Measurements from ENCODE around the gene RTL10. TPM values are rescaled to one million over a fixed set of nuclear protein-coding genes. Genes with fewer than 3 reads are reported as not detected.

Gene RTL10
- total and polyA plus RNA-seq, 2 of the 4 experiments (the other 2 are of a cell fraction) = 8.6 to 12.1 TPM

GRCh38 chr22:19901577-19902244 is 47.0 kb upstream of the RTL10 start:
- WGBS, 2 experiments (ENCODE audit: extremely low coverage in 2 of 2, insufficient read length in 1 of 2) = 87% methylated on average over 4 of the region's 11 CpGs; no CpG with 5 or more reads in 1 of the 2 experiments
- BruUV-seq (replicated peaks) = no TSS peak
- no peak for DNase-seq
- H3K4me3 ChIP-seq (ENCODE audit: insufficient read depth, low read depth, low read length) = no peak overlapping the region
- ChIA-PET CTCF (interaction anchor here (2.5 kb wide), 1 partner anchor 171 kb away, joined by 10 read pairs; no protein-coding TSS in a partner anchor), POLR2A (ENCODE audit: unreplicated experiment) (no interaction called here)
- no peak overlapping the region for H3K56ac ChIP-seq (ENCODE audit: extremely low read depth, insufficient read depth, low read length)
- no peak overlapping the region for H3K27ac ChIP-seq (ENCODE audit: insufficient read depth, low read length)
- dilution Hi-C loops (cut with HindIII; ENCODE audit: low sequenced_read_pairs, unreplicated experiment) = no loop called here
- no peak overlapping the region for H3K14ac ChIP-seq (replicated peaks; ENCODE audit: low read depth, low read length)
- no peak overlapping the region for H3K18ac ChIP-seq (ENCODE audit: low read depth, low read length)
- H4K5ac ChIP-seq (ENCODE audit: low read depth, low read length) = no peak overlapping the region
- intact Hi-C loops (cut with micrococcal nuclease) = no loop called here
- H3K4me2 ChIP-seq (ENCODE audit: low read depth, low read length) = no peak overlapping the region
- H3K4me1 ChIP-seq (ENCODE audit: control insufficient read depth, insufficient read depth, low read length) = peaks cover 7% of the 10 kb centered on the region
- H2AFZ ChIP-seq (replicated peaks; ENCODE audit: low read length, poor library complexity) = no peak overlapping the region
- H2BK120ac ChIP-seq (ENCODE audit: low read depth, low read length) = no peak overlapping the region
- H2AK9ac ChIP-seq (replicated peaks; ENCODE audit: low read depth, low read length, poor library complexity) = no peak overlapping the region
- no peak overlapping the region for H3K9ac ChIP-seq (ENCODE audit: low read depth, low read length)
- H3K9me3 ChIP-seq (ENCODE audit: control insufficient read depth, insufficient read depth, low read length) = no peaks in the 10 kb centered on the region
- H2BK5ac ChIP-seq (ENCODE audit: low read depth, low read length, poor library complexity, severe bottlenecking) = no peak overlapping the region
- H4K8ac ChIP-seq (ENCODE audit: low read depth in 2 of 2, low read length in 2 of 2) = no peak overlapping the region
- in situ Hi-C loops (cut with MboI; ENCODE audit: low sequenced_read_pairs) = no loop called here
- ATAC-seq (ENCODE audit: low read depth) = no peak
- H2AK5ac ChIP-seq (ENCODE audit: low read depth, low read length) = no peak overlapping the region
- H2BK15ac ChIP-seq (ENCODE audit: low read depth, low read length) = no peak overlapping the region
- 0 out of 2 replicates have a peak, but pooled peaks cover 2% of the 10 kb centered on the region for H3K9me1 ChIP-seq (ENCODE audit: insufficient read depth, low read length)
- H4K91ac ChIP-seq (ENCODE audit: insufficient read depth, low read depth, low read length) = no peak overlapping the region
- no peak overlapping the region for H2BK20ac ChIP-seq (ENCODE audit: low read depth, low read length)
- no peak overlapping the region for H3K4ac ChIP-seq (ENCODE audit: low read depth, low read length)
- H3K79me1 ChIP-seq (ENCODE audit: low read depth in 1 of 2, low read length in 2 of 2) = 0 out of 4 replicates have a peak, but pooled peaks cover 0 to 4% of the 10 kb centered on the region in 2 experiments
- H3K23ac ChIP-seq (ENCODE audit: low read depth, low read length) = no peak overlapping the region
- no peak for TF ChIP-seq FOS (IDR thresholded peaks at IDR 0.05; ENCODE audit: low read depth, low read length)
- no peak for TF ChIP-seq SMC3 (IDR thresholded peaks at IDR 0.05; ENCODE audit: low read depth, low read length)
- no peak for TF ChIP-seq ELK1 (IDR thresholded peaks at IDR 0.05; ENCODE audit: borderline replicate concordance, low read depth, low read length)
- TF ChIP-seq CTCF (conservative IDR thresholded peaks at IDR 0.05; ENCODE audit: low read depth, low read length) = no peak
- TF ChIP-seq RFX5 (IDR thresholded peaks at IDR 0.05; ENCODE audit: low read depth, low read length) = no peak
- no peak for TF ChIP-seq CHD1 (IDR thresholded peaks at IDR 0.05; ENCODE audit: low read depth, low read length)
- no peak for TF ChIP-seq USF2 (IDR thresholded peaks at IDR 0.05; ENCODE audit: low read depth, low read length)
- TF ChIP-seq RAD21 (IDR thresholded peaks at IDR 0.05; ENCODE audit: low read length) = no peak
- TF ChIP-seq RCOR1 (IDR thresholded peaks at IDR 0.05; ENCODE audit: insufficient replicate concordance, low read length) = no peak
- TF ChIP-seq NFE2L2 (IDR thresholded peaks at IDR 0.05; ENCODE audit: low read depth, low read length) = no peak
- no peak for TF ChIP-seq CEBPB (IDR thresholded peaks at IDR 0.05; ENCODE audit: low read depth, low read length)
- peaks cover 8% of the 10 kb centered on the region for H3K36me3 ChIP-seq (ENCODE audit: control insufficient read depth, insufficient read depth, low read length)
- H3K27me3 ChIP-seq (ENCODE audit: control insufficient read depth, insufficient read depth, low read length) = no peaks in the 10 kb centered on the region
- H4K20me1 ChIP-seq (ENCODE audit: insufficient read depth, low read length) = no peaks in the 10 kb centered on the region
